NCI-H146 (cell line): ENCODE data around the gene STXBP3.

ENCODE experiments used
- DNase-seq: peaks from one replicate; lab custom pipeline; 2025; lab: John Stamatoyannopoulos, UW

The STXBP3 gene

DNA sequence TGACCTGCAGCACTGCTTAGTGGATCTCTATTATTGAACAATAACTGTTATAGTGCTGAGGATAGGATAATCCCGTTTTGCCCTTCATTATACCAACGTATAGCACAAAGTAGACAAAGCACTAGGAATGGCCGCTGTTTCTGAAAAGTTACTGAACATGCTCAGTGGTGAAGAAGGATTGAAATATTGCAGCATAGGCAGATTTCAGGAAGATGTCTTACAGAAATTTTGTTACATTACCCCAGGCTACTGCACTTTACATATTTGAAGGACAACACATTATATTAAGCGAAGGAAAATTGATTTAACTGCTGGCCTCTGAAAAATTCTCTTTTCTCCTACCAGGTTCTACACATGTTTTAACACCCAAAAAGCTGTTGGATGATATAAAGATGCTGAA lies 62.0 kb downstream of the STXBP3 start:
- no peak for DNase-seq

GRCh38 chr1:108811611-108812010 lies 65.1 kb downstream of the STXBP3 start:
- no peak for DNase-seq

DNA sequence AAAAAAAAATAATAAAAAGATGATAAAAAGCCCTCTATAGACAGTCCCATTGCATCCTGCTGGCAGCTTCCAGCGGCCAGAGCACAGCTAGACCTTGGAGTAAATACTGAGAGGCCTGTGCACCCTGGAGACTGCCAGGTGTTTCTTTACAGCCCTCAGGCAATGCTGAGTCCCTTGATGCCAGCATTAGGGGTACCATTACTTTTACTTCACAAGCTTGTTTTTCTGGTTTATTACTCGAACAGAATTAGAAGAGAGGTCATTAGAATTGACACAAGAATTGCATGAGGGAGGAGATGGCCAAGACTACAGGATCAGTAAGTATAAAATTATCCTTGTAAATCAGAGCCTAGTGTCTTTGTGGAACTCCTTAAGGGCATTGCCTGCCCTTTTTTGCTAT lies 66.9 kb downstream of the STXBP3 start:
- DNase-seq, result peak; percentile 80

GRCh38 chr1:108814343-108815125 lies 68.1 kb downstream of the STXBP3 start:
- peak; percentile 7 for DNase-seq

DNA sequence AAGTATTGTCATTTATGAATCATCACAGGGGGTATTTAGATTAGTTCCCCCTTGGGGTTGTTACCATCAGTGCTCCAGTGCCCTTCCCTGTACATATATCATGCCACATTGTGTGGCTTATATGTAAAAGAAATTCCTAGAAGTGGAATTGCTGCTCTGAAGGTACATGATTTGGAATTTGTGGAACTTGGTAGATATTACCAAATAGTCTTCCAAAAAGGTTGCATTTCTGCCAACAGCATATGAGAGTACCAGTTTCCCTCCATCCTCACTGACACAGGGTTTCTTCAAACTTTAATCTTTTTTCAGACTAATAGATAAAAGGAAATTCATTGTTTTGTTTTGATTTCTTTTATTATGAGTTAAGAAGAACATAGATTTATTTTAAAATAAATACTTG lies 69.1 kb downstream of the STXBP3 start:
- DNase-seq, result no peak

GRCh38 chr1:108816049-108816893 lies 69.8 kb downstream of the STXBP3 start:
- DNase-seq, result peak; percentile 88

- DNase-seq, result peak; percentile 25
Observed at GRCh38 chr1:108817016-108817415, 70.5 kb downstream of the STXBP3 start.

GRCh38 chr1:108817811-108818210 lies 71.3 kb downstream of the STXBP3 start:
- DNase-seq, result no peak

DNA sequence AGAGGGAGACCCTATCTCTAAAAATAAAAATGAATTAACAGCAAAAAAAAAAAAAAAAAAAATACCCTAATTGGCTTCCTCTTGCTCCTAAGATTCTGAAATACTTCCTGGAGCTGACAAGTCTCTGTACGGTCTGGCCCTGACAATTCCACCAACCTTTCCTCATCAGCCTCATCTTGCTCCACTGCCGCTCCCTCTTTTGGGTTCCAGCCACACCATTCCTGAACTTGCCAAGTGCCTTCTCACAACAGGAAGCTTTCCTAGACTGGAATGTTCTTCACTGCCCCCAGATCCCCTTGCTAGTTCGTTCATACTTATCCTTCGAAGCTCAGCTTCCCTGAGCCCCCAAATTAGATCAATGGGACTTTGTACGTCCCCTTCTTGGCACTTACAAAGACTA lies 73.4 kb downstream of the STXBP3 start:
- DNase-seq, result no peak

GRCh38 chr1:108823632-108824031 lies 77.2 kb downstream of the STXBP3 start:
- DNase-seq, result no peak

- no peak for DNase-seq
Observed at GRCh38 chr1:108824051-108824450, 77.6 kb downstream of the STXBP3 start.

DNA sequence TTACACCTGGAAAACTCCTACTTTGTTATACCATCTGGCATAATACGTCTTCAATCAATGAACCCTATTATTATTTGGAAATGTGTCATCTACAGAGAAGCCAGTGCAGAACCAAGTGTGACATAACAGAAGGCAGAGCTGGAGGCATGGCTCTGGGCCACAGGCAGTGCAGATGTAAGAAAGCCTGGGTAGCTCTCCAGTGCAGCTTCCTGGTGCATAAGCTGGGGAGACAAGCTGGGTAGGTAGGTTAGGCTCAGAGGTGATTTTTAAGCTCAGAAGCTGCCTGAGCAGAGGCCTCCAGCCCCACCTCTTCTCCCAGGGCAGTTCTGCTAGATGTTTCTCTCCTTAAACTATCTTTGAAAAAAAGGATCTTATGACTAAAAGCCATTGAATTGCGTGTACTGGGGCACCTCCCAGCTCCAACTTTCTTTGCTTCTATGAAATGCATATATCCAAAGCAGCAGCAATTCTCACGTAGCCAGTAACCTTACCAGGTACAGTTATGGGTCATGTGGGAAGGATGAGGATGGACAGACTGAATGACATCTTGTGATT lies 79.7 kb downstream of the STXBP3 start:
- no peak for DNase-seq

- DNase-seq, result peak; percentile 81
Observed at GRCh38 chr1:108828074-108828961, 81.8 kb downstream of the STXBP3 start.

DNA sequence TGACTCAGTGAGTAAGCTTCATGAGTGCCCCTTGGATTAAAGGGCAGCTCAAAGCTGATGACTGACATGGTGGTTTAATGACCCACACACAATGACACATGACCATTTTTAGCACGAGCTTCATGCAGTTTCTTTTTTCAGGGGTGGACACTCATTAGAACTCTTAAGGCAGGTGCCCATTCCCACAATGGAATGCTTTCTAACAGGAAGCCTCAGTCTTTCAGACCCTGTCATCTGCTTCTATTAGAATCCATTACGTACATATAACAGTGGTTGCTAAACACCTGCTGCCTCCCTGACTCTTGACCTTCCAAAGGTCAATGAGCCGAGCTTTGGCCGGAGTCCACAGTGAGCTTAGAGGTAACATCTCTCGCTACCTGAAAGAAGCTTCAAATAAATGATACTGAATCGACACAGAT lies 83.0 kb downstream of the STXBP3 start:
- peak; percentile 79 for DNase-seq

- DNase-seq, result no peak
Observed at GRCh38 chr1:108830119-108831008, 83.9 kb downstream of the STXBP3 start.

GRCh38 chr1:108831225-108831624 lies 84.8 kb downstream of the STXBP3 start:
- DNase-seq, result no peak

DNA sequence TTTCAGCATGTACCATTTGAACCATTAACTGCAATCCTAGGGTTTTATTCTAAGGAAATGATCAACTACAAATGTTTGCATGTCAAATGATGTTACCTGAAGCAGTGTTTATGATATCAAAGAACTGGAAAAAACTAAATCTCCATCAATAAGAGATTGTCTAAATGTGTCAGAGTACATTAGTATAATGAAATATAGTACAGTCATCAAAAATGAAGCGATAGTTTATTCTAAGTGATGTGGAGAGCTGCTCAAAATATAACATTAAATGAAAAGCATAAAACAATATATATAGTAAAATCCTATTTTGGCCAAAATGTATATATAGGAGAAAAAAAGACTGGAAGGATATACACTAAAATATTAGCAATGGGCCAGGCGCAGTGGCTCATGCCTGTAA lies 86.5 kb downstream of the STXBP3 start:
- no peak for DNase-seq

DNA sequence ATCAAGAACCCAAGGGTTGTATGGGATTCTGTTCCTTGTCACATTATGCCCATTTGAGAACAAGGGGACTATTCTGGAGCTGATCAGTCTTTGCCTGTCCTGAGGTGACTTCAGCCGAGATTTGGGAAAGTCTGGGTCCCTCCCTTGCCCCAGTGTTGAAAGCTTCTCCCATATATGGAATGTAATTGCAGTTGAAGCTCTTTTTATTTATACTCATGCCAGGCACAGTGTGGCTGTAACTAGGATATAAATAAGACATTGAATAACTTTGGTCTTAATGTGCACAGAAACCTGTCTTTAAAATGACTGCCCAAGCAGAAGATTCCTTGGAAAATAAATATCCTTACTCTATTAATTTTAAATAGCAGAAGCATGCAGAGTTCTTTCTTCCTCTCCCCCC lies 95.2 kb downstream of the STXBP3 start:
- DNase-seq, result no peak

DNA sequence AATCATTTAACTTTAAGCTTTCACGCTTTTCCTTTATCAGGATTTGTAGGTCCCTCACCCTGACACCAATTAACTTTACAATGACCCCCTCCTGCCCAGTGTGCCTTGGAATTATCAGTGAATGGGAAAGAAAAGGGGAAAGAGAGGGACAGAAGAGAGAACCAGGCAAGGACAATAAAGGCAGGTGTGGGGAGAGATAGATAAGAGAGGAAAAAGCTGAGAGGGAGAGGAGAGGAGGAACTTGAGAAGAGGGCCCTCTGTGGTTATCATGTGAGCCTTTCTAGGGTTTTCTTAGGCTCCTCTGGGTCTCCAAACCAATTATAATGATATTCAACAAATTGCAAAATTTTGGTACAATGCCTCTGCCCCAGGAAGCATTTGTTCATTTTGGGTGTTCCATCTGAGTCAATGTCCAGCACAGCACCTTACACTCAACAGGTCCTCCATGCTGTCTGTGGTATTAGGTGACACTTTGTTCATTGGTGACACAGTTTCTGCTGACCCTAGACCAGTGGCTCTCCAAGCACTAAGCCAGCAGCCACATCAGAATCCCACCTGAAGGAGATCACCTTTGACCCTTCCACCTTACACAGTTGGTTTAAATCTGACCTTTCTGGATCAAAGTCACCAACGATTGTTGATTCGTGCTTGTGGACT lies 96.2 kb downstream of the STXBP3 start:
- DNase-seq, result no peak

DNA sequence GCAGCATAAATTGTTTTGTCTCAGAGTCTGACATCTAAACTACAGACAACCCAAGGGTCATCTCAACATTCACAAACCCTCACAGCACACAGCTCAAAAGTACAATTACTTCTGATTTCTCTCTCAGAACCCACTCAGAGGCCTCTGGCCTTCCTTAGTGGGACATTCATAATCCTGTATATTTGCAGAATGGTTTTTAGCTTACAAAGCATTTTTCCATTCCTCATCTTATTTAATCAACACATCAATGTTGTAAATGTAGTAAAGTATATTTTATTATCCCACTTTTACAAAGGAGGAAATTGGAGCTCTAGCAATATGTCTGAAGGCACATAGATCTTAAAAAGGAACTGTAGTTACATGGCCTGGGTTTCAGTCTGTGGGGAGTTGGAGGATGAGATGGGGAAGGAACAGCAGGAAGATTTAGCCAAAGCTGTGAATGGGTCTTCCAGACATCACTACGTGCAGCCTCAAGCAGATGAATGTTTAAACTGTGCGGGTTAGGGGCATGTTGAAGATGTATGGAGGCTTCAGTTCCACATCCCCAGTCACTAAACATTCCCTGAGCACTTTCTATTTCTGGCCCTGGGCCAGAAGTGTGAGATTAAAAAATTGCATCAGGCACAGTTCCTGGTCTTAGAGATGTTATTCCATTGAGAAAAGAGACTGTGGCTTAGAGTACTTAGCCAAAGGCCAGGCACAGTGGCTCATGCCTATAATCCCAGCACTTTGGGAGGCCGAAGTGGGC lies 97.1 kb downstream of the STXBP3 start:
- no peak for DNase-seq
